ENCODE results near the gene GCNA.
"Not testable (repeated sequence)": the region's sequence is repeated elsewhere in the genome, so short reads cannot be mapped to it uniquely, and the experiment has no call there.

The GCNA gene

GRCh38 chrX:71653344-71653743 is 75.1 kb downstream of the GCNA start:
- Mint-ChIP-seq H3K27me3 (ENCODE audit: low read depth) (peaks cover 3% of the 10 kb centered on the region), H3K9me3 (peaks cover 13% of the 10 kb centered on the region), H3K36me3 (ENCODE audit: low read depth) (no peaks in the 10 kb centered on the region), H3K4me3 (no peak overlapping the region), H3K27ac (no peak overlapping the region), H3K4me1 (no peaks in the 10 kb centered on the region)
- TF ChIP-seq CTCF (IDR thresholded peaks at IDR 0.05; ENCODE audit: unreplicated experiment in 3 of 3): no peak

- TF ChIP-seq CTCF (IDR thresholded peaks at IDR 0.05; ENCODE audit: unreplicated experiment in 3 of 3): no peak
- no peaks in the 10 kb centered on the region for H3K36me3 Mint-ChIP-seq (ENCODE audit: low read depth)
- peaks cover 3% of the 10 kb centered on the region for H3K27me3 Mint-ChIP-seq (ENCODE audit: low read depth)
- H3K27ac Mint-ChIP-seq: no peak overlapping the region
- H3K4me1 Mint-ChIP-seq: no peaks in the 10 kb centered on the region
- peaks cover 13% of the 10 kb centered on the region for H3K9me3 Mint-ChIP-seq
- no peak overlapping the region for H3K4me3 Mint-ChIP-seq
Measured at GRCh38 chrX:71657267-71657666, 79.0 kb downstream of the GCNA start.

GRCh38 chrX:71659342-71659741 is 81.1 kb downstream of the GCNA start:
- TF ChIP-seq CTCF (IDR thresholded peaks at IDR 0.05; ENCODE audit: unreplicated experiment in 3 of 3): no peak
- H3K27ac Mint-ChIP-seq: no peak overlapping the region
- H3K27me3 Mint-ChIP-seq (ENCODE audit: low read depth): peaks cover 3% of the 10 kb centered on the region
- no peaks in the 10 kb centered on the region for H3K4me1 Mint-ChIP-seq
- H3K36me3 Mint-ChIP-seq (ENCODE audit: low read depth): no peaks in the 10 kb centered on the region
- H3K9me3 Mint-ChIP-seq: peaks cover 13% of the 10 kb centered on the region
- no peak overlapping the region for H3K4me3 Mint-ChIP-seq

GRCh38 chrX:71659959-71660358 is 81.7 kb downstream of the GCNA start:
- Mint-ChIP-seq H3K27ac (no peak overlapping the region), H3K4me1 (no peaks in the 10 kb centered on the region), H3K9me3 (peaks cover 13% of the 10 kb centered on the region), H3K27me3 (ENCODE audit: low read depth) (peaks cover 3% of the 10 kb centered on the region), H3K36me3 (ENCODE audit: low read depth) (no peaks in the 10 kb centered on the region), H3K4me3 (no peak overlapping the region)
- no peak for TF ChIP-seq CTCF (IDR thresholded peaks at IDR 0.05; ENCODE audit: unreplicated experiment in 3 of 3)

GRCh38 chrX:71660562-71661416 is 82.6 kb downstream of the GCNA start:
- peaks cover 3% of the 10 kb centered on the region for H3K27me3 Mint-ChIP-seq (ENCODE audit: low read depth)
- H3K9me3 Mint-ChIP-seq: peaks cover 12% of the 10 kb centered on the region
- no peak overlapping the region for H3K4me3 Mint-ChIP-seq
- no peaks in the 10 kb centered on the region for H3K36me3 Mint-ChIP-seq (ENCODE audit: low read depth)
- TF ChIP-seq CTCF (IDR thresholded peaks at IDR 0.05; ENCODE audit: unreplicated experiment in 3 of 3): no peak
- H3K4me1 Mint-ChIP-seq: no peaks in the 10 kb centered on the region
- no peak overlapping the region for H3K27ac Mint-ChIP-seq

GRCh38 chrX:71661919-71662318 is 83.7 kb downstream of the GCNA start:
- H3K27ac Mint-ChIP-seq: no peak overlapping the region

GRCh38 chrX:71662654-71663053 is 84.4 kb downstream of the GCNA start:
- not testable (repeated sequence) for H3K27me3 Mint-ChIP-seq (ENCODE audit: low read depth)

More at GRCh38 chrX:71661919-71662318, 83.7 kb downstream of the GCNA start:
- no peak for TF ChIP-seq CTCF (IDR thresholded peaks at IDR 0.05; ENCODE audit: unreplicated experiment in 3 of 3)
- Mint-ChIP-seq H3K27me3 (ENCODE audit: low read depth) (peaks cover 3% of the 10 kb centered on the region), H3K36me3 (ENCODE audit: low read depth) (no peaks in the 10 kb centered on the region), H3K4me1 (no peaks in the 10 kb centered on the region), H3K4me3 (no peak overlapping the region), H3K9me3 (peaks cover 2% of the 10 kb centered on the region)

More at GRCh38 chrX:71662654-71663053, 84.4 kb downstream of the GCNA start:
- H3K4me1 Mint-ChIP-seq; H3K36me3 Mint-ChIP-seq (ENCODE audit: low read depth); H3K4me3 Mint-ChIP-seq; H3K9me3 Mint-ChIP-seq; H3K27ac Mint-ChIP-seq: not testable (repeated sequence)

All from nephron (organoid).